Measurements from ENCODE around the gene CDH24. TPM values are rescaled to one million over a fixed set of nuclear protein-coding genes. Genes with fewer than 3 reads are reported as not detected.

The CDH24 gene
- total and polyA plus RNA-seq, 8 donors, result 1.2 to 14.3 (median 3.7) TPM; not detected in 1

DNA sequence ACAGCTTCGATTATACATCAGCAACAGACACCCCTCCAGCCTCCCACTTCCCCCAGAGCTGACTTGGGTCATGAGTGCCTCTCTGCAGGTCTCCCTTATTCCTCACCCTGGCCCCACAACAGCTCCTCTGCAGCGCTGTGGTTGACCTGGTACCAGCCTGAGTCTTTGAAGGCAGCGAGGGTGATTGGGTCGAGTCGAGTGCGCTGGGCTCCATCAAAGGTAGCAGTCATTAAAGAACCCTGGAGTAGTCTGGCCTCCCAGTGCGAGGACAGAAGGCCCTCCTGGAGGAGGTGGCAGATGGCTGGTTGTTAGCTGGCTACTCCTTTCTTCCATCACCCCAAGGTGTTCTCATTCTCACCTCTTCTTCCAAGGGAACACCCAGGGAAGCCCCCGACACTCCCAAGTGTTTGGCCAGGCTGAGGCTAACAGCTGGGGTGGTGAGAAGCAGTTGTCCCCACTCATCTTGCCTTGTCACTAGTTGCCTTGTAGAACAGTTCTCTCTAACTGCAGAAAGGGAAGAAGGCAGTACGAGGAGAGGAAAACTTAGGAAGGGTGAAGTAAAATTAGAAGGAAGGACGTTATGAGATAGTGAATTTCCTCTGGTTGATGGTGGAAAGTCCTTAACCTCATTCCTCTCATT is 44.8 kb upstream of the CDH24 start:
- Histone ChIP-seq H3K27ac (no peak overlapping the region), H3K9me3 (no peaks in the 10 kb centered on the region), H3K4me1 (peaks cover 12 to 38% (median 28%) of the 10 kb centered on the region in 4 donors), H3K4me3 (no peak overlapping the region), H3K27me3 (no peaks in the 10 kb centered on the region), H3K36me3 (peaks cover 0 to 23% (median 22%) of the 10 kb centered on the region in 4 donors)
- intact Hi-C loops (cut with DNase I; ENCODE audit: low total_unique reads), result no loop called here
- WGBS, 5 donors, result 75 to 81% (median 79%) methylated on average over 10 of the region's 10 CpGs
- DNase-seq, result no peak
- TF ChIP-seq, protein P1, sequence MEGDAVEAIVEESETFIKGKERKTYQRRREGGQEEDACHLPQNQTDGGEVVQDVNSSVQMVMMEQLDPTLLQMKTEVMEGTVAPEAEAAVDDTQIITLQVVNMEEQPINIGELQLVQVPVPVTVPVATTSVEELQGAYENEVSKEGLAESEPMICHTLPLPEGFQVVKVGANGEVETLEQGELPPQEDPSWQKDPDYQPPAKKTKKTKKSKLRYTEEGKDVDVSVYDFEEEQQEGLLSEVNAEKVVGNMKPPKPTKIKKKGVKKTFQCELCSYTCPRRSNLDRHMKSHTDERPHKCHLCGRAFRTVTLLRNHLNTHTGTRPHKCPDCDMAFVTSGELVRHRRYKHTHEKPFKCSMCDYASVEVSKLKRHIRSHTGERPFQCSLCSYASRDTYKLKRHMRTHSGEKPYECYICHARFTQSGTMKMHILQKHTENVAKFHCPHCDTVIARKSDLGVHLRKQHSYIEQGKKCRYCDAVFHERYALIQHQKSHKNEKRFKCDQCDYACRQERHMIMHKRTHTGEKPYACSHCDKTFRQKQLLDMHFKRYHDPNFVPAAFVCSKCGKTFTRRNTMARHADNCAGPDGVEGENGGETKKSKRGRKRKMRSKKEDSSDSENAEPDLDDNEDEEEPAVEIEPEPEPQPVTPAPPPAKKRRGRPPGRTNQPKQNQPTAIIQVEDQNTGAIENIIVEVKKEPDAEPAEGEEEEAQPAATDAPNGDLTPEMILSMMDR (IDR thresholded peaks at IDR 0.05), result no peak
- TF ChIP-seq POLR2AphosphoS5 (IDR thresholded peaks at IDR 0.05) (no peak), EP300 (IDR thresholded peaks at IDR 0.05) (no peak), POLR2A (IDR thresholded peaks at IDR 0.05) (no peak)

DNA sequence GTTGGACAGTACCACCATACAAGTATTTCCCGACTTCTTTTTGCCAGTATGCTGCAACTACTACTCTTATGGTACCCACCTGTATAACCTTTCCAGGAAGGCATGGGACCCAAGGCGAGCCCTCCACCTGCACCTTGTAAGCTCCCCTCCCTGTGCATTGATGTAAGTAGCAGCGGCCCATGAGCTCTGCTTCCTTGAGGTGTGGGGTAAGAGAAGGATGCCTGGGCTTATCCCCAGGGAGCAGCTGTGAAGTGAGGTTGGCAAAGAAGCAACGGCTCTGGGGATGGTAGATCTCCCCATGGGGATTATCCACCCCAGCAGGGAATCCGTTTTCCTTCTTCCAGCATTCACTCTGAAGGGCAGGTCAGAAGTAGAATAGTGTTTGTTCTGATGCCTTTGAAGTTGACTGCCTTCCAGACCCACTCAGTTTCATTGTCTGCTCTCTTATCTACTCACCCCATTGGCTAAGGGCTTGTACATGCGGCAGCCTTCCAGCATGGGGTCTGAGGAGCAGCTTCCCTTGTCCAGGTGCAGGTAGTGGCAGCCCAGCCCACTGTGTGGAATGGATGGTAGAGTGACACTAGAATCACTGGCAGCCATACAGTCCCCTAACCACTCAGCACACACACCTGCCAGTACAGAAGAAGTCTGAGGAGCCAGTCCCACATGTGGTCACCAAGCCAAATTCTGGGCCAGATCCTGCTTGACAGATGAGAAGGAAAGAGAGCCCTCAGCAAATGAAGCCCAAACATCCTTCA is 44.1 kb upstream of the CDH24 start:
- Histone ChIP-seq H3K27me3 (no peaks in the 10 kb centered on the region), H3K27ac (no peak overlapping the region), H3K4me1 (peaks cover 19 to 45% (median 35%) of the 10 kb centered on the region in 4 donors), H3K36me3 (peaks cover 0 to 23% (median 22%) of the 10 kb centered on the region in 4 donors), H3K4me3 (no peak overlapping the region), H3K9me3 (no peaks in the 10 kb centered on the region)
- intact Hi-C loops (cut with DNase I; ENCODE audit: low total_unique reads), result no loop called here
- DNase-seq, result no peak
- WGBS, 5 donors, result 81 to 89% (median 83%) methylated on average over 5 to 6 of the region's 6 CpGs
- TF ChIP-seq POLR2AphosphoS5 (IDR thresholded peaks at IDR 0.05), result no peak
- TF ChIP-seq, protein P1 (IDR thresholded peaks at IDR 0.05), result no peak
- TF ChIP-seq EP300 (IDR thresholded peaks at IDR 0.05), result no peak
- no peak for TF ChIP-seq POLR2A (IDR thresholded peaks at IDR 0.05)

DNA sequence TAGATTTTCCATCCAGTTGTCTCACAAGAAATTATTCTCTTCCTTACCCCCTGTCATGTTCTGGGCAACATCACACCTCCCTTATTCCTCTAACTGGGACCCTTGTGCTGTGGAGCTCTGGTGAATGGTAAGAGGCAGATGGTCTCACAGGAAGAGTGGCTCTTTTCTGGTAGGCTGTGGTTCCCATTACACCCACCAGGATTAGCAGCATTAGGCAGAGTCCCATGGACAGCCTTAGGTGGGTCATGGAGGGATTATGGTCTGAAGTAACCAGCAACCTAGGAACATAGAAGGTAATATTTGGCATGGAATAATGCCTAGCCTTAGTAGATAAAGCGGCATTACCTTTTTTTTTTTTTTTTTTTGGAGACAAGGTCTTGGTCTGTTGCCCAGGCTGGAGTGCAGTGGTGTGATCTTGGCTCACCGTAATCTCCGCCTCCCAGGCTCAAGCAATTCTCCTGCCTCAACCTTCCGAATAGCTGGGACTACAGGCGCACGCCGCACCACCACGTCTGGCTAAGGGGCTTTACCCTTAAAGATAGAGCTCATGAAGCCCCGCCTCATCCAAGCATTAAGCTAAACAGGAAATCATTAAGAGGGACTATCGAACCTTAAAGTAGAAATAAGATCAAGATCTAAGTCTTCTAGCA is 42.0 kb upstream of the CDH24 start:
- no peaks in the 10 kb centered on the region for H3K9me3 ChIP-seq
- intact Hi-C loops (cut with DNase I; ENCODE audit: low total_unique reads), result no loop called here
- WGBS, 5 donors, result 30 to 67% (median 44%) methylated on average over 8 to 10 of the region's 10 CpGs
- peaks cover 19 to 41% (median 36%) of the 10 kb centered on the region in 4 donors for H3K4me1 ChIP-seq
- TF ChIP-seq POLR2AphosphoS5 (IDR thresholded peaks at IDR 0.05) (no peak), EP300 (IDR thresholded peaks at IDR 0.05) (no peak), POLR2A (IDR thresholded peaks at IDR 0.05) (no peak)
- TF ChIP-seq, protein P1 (IDR thresholded peaks at IDR 0.05), result no peak
- H3K27me3 ChIP-seq, result no peaks in the 10 kb centered on the region
- no peak overlapping the region for H3K4me3 ChIP-seq
- H3K27ac ChIP-seq, result peak overlapping the region in 2 of 5 donors; percentile 16 to 21
- H3K36me3 ChIP-seq, result peaks cover 0 to 23% (median 22%) of the 10 kb centered on the region in 4 donors
- DNase-seq, result peak in 1 of 2 donors; percentile 67

DNA sequence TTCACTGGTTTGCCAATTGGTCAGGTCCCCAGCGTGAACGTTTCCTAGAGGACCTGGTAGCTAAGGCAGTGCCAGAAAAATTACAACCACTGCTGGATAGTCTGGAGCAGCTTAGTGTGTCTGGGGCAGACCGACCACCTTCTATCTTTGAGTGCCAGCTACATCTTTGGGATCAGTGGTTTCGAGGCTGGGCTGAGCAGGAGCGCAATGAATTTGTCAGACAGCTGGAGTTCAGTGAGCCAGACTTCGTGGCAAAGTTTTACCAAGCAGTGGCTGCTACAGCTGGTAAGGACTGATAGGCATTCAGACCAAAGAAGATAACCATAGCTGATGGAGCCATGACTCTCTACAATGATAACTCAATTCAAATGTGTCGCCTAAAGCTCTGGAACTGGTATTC is 40.5 kb upstream of the CDH24 start:
- no peak for DNase-seq
- intact Hi-C loops (cut with DNase I; ENCODE audit: low total_unique reads), result no loop called here
- H3K9me3 ChIP-seq, result no peaks in the 10 kb centered on the region
- H3K27ac ChIP-seq, result no peak overlapping the region
- 77 to 92% (median 87%) methylated on average over 7 of the region's 7 CpGs for WGBS, 5 donors
- H3K4me3 ChIP-seq, result no peak overlapping the region
- TF ChIP-seq POLR2A (IDR thresholded peaks at IDR 0.05) (no peak), EP300 (IDR thresholded peaks at IDR 0.05) (no peak), POLR2AphosphoS5 (IDR thresholded peaks at IDR 0.05) (no peak)
- TF ChIP-seq, protein P1 (IDR thresholded peaks at IDR 0.05), result no peak
- peaks cover 28 to 55% (median 50%) of the 10 kb centered on the region in 4 donors for H3K4me1 ChIP-seq
- H3K36me3 ChIP-seq, result peaks cover 0 to 28% (median 26%) of the 10 kb centered on the region in 4 donors
- no peaks in the 10 kb centered on the region for H3K27me3 ChIP-seq

Data from stomach (tissue), 9 donors.